H1 (cell line): ENCODE results near the gene TTC28. TPM values are rescaled to one million over a fixed set of nuclear protein-coding genes. Genes with fewer than 3 reads are reported as not detected.

Experiments
- CTCF ChIA-PET: fragments of 300-600 bp; sonication (Branson Sonifier 250); formaldehyde crosslinking; loops from one replicate; lab custom pipeline; 2021; ENCODE audit not compliant: partially characterized antibody; lab: Charles Lee
- POLR2A ChIA-PET: fragments of 300-600 bp; sonication (Branson Sonifier 250); formaldehyde crosslinking; loops from one replicate; lab custom pipeline; 2021; ENCODE audit warnings: inconsistent platforms; ENCODE audit not compliant: partially characterized antibody; lab: Charles Lee
- DNase-seq, 2 experiments: peaks; one replicate each; pipeline versions ENCODE4 v3.0.0 to v3.0.0-alpha.2; 2010 to 2022; ENCODE audit warnings: low spot score in 2 of 2, low read depth in 1 of 2, mixed read lengths in 1 of 2
- FAIRE-seq: peaks from 2 replicates; lab custom pipeline; 2011; peaks lifted over from hg19 to GRCh38; lab: Jason Lieb, UNC
- H2AFZ ChIP-seq: 2 replicates; pipeline ENCODE4 v1.8.1; 2012; ENCODE audit warnings: low read length, inconsistent platforms
- H2AK5ac ChIP-seq: 2 replicates; pipeline ENCODE4 v1.6.1; 2013; ENCODE audit warnings: low read depth, low read length
- H2BK120ac ChIP-seq: replicated peaks from 2 replicates; pipeline ENCODE3; 2013; ENCODE audit warnings: low read depth, low read length, inconsistent platforms
- H2BK12ac ChIP-seq: 2 replicates; pipeline ENCODE4 v1.6.1; 2013; ENCODE audit warnings: low read depth, low read length
- H2BK15ac ChIP-seq: 2 replicates; pipeline ENCODE4 v1.6.1; 2013; ENCODE audit warnings: low read length
- H2BK20ac ChIP-seq: 2 replicates; pipeline ENCODE4 v1.6.1; 2013; ENCODE audit warnings: low read length
- H2BK5ac ChIP-seq: 2 replicates; pipeline ENCODE4 v1.6.1; 2013; ENCODE audit warnings: low read depth, low read length
- H3K14ac ChIP-seq: 2 replicates; pipeline ENCODE4 v1.6.1; 2013; ENCODE audit warnings: inconsistent platforms; ENCODE audit not compliant: insufficient read length
- H3K18ac ChIP-seq: 2 replicates; pipeline ENCODE4 v1.6.1; 2013; ENCODE audit warnings: low read length; ENCODE audit errors: extremely low read depth
- H3K23ac ChIP-seq: 2 replicates; pipeline ENCODE4 v1.6.1; 2013; ENCODE audit warnings: inconsistent platforms; ENCODE audit not compliant: insufficient read length
- H3K23me2 ChIP-seq: 2 replicates; pipeline ENCODE4 v1.6.1; 2013; ENCODE audit warnings: low read depth, low read length
- H3K27ac ChIP-seq: 2 replicates; pipeline ENCODE4 v1.6.1; 2011; ENCODE audit warnings: low read depth, low read length, inconsistent platforms
- H3K27me3 ChIP-seq, 4 experiments: replicated peaks in 1 of 4; 1 replicate in 1 of 4; 2 replicates in 3 of 4; pipeline versions ENCODE4 v1.6.1 to v1.8.1; 2011 to 2013; ENCODE audit warnings: low read length in 3 of 4, mild to moderate bottlenecking in 3 of 4, inconsistent platforms in 2 of 4, mixed read lengths in 2 of 4, moderate library complexity in 1 of 4; ENCODE audit not compliant: control insufficient read depth in 3 of 4, insufficient read depth in 3 of 4; ENCODE audit errors: extremely low read depth in 1 of 4
- H3K36me3 ChIP-seq, 4 experiments: 2 replicates each; pipeline versions ENCODE4 v1.6.1 to v1.8.1; 2011 to 2013; ENCODE audit warnings: mild to moderate bottlenecking in 4 of 4, low read length in 3 of 4, moderate library complexity in 2 of 4, control low read depth in 1 of 4, inconsistent platforms in 1 of 4; ENCODE audit not compliant: insufficient read depth in 4 of 4, control insufficient read depth in 2 of 4
- H3K4ac ChIP-seq: replicated peaks from 2 replicates; pipeline ENCODE3; 2013; ENCODE audit warnings: low read length, low read depth, mixed read lengths, inconsistent platforms; ENCODE audit not compliant: insufficient read length
- H3K4me1 ChIP-seq, 4 experiments: replicated peaks in 1 of 4; 1 replicate in 1 of 4; 2 replicates in 3 of 4; pipeline versions ENCODE4 v1.6.1 to v1.8.1; 2011 to 2013; ENCODE audit warnings: low read length in 3 of 4, inconsistent platforms in 2 of 4, mixed read lengths in 1 of 4; ENCODE audit not compliant: insufficient read depth in 4 of 4, control insufficient read depth in 3 of 4
- H3K4me2 ChIP-seq, 2 experiments: 2 replicates each; pipeline versions ENCODE4 v1.6.1 to v1.8.1; 2011 to 2013; ENCODE audit warnings: low read depth in 2 of 2, low read length in 2 of 2, control low read depth in 1 of 2, inconsistent platforms in 1 of 2, mild to moderate bottlenecking in 1 of 2; ENCODE audit not compliant: insufficient read depth in 1 of 2
- H3K4me3 ChIP-seq, 4 experiments: fragments of 200-600, 300-600 bp in 1 of 4; sonication (generic), shearing (Covaris generic), sonication (Bioruptor Twin) in 1 of 4; 2 replicates each; pipeline versions ENCODE4 v1.5.1 to v1.8.1; 2011 to 2016; ENCODE audit warnings: low read length in 4 of 4, low read depth in 3 of 4, control low read depth in 2 of 4, inconsistent platforms in 2 of 4, mild to moderate bottlenecking in 2 of 4, mixed read lengths in 1 of 4, moderate library complexity in 1 of 4; ENCODE audit not compliant: insufficient read depth in 2 of 4; ENCODE audit errors: extremely low read depth in 1 of 4
- H3K56ac ChIP-seq: replicated peaks from 2 replicates; pipeline ENCODE3; 2013; ENCODE audit warnings: low read depth, mild to moderate bottlenecking, mixed read lengths, low read length, inconsistent platforms; ENCODE audit not compliant: insufficient read length
- H3K79me1 ChIP-seq: 2 replicates; pipeline ENCODE4 v1.6.1; 2013; ENCODE audit warnings: low read depth, low read length, control low read depth
- H3K79me2 ChIP-seq, 2 experiments: 2 replicates each; pipeline versions ENCODE4 v1.6.1 to v1.8.1; 2012 to 2013; ENCODE audit warnings: low read length in 2 of 2, mild to moderate bottlenecking in 2 of 2, inconsistent platforms in 1 of 2; ENCODE audit not compliant: insufficient read depth in 2 of 2, control insufficient read depth in 1 of 2
- H3K9ac ChIP-seq, 4 experiments: replicated peaks in 1 of 4; 1 replicate in 1 of 4; 2 replicates in 3 of 4; pipeline versions ENCODE4 v1.6.1 to v1.8.1; 2011 to 2013; ENCODE audit warnings: low read depth in 3 of 4, low read length in 3 of 4, control low read depth in 2 of 4, mild to moderate bottlenecking in 2 of 4, moderate library complexity in 2 of 4, inconsistent platforms in 1 of 4; ENCODE audit errors: extremely low read depth in 1 of 4
- H3K9me3 ChIP-seq, 2 experiments: 2 replicates each; pipeline versions ENCODE4 v1.6.1 to v1.8.1; 2012 to 2013; ENCODE audit warnings: mild to moderate bottlenecking in 2 of 2, moderate library complexity in 2 of 2, control low read depth in 1 of 2, inconsistent platforms in 1 of 2, low read depth in 1 of 2, low read length in 1 of 2, mixed read lengths in 1 of 2; ENCODE audit not compliant: insufficient read depth in 2 of 2
- H4K20me1 ChIP-seq, 2 experiments: replicated peaks in 1 of 2; 2 replicates each; pipeline versions ENCODE3 to v1.8.1; 2011 to 2013; ENCODE audit warnings: inconsistent platforms in 2 of 2, low read length in 2 of 2, mild to moderate bottlenecking in 1 of 2; ENCODE audit not compliant: insufficient read depth in 2 of 2, control insufficient read depth in 1 of 2
- H4K5ac ChIP-seq: 2 replicates; pipeline ENCODE4 v1.6.1; 2013; ENCODE audit warnings: low read length, low read depth, mixed read lengths, inconsistent platforms; ENCODE audit not compliant: insufficient read length
- H4K8ac ChIP-seq: 2 replicates; pipeline ENCODE4 v1.8.0; 2013; ENCODE audit warnings: mild to moderate bottlenecking, moderate library complexity, low read length, inconsistent platforms; ENCODE audit not compliant: insufficient read depth; ENCODE audit errors: extremely low read depth
- H4K91ac ChIP-seq: replicated peaks from 2 replicates; pipeline ENCODE3; 2013; ENCODE audit warnings: low read length, mixed read lengths, inconsistent platforms; ENCODE audit not compliant: insufficient read length
- POLR2A ChIP-seq, 2 experiments: IDR thresholded peaks; 1 replicate in 1 of 2; 2 replicates in 1 of 2; pipeline ENCODE4 v1.6.1; 2011; ENCODE audit warnings: low read depth in 2 of 2, low read length in 2 of 2, mild to moderate bottlenecking in 2 of 2; ENCODE audit errors: control extremely low read depth in 1 of 2
- RXRA ChIP-seq: IDR thresholded peaks from 2 replicates; pipeline ENCODE4 v1.6.1; 2011; ENCODE audit warnings: low read depth, mild to moderate bottlenecking, low read length, moderate library complexity; ENCODE audit not compliant: insufficient read depth
- SP4 ChIP-seq: IDR thresholded peaks from 2 replicates; pipeline ENCODE4 v1.6.1; 2012; ENCODE audit warnings: low read length, inconsistent platforms
- WGBS, 2 experiments: shearing (Covaris generic) in 1 of 2; methylation state at CpG; one replicate each; pipeline versions ENCODE4 v1.1.6 to v1.1.7; 2013 to 2015; ENCODE audit warnings: low lambda C conversion rate in 2 of 2, mixed read lengths in 2 of 2, inconsistent platforms in 1 of 2, low coverage in 1 of 2, missing lambda C conversion rate in 1 of 2; ENCODE audit not compliant: insufficient replicate concordance in 2 of 2, insufficient coverage in 1 of 2, insufficient read length in 1 of 2; ENCODE audit errors: extremely low coverage in 1 of 2, missing lambda C conversion rate in 1 of 2; 5-methylcytosine and 5-hydroxymethylcytosine counted together
- polyA plus RNA-seq, 7 experiments: library from polyadenylated mRNA; depleted of rRNA in 3 of 7; stranded (reverse) in 5 of 7; unstranded in 2 of 7; fragments of >200 nt in 5 of 7; fragments of 200-250 nt in 2 of 7; gene quantifications; 1 replicate in 5 of 7; 2 replicates in 1 of 7; 4 replicates in 1 of 7; pipeline versions ENCODE4 v1.2.1 to v1.2.3, GENCODE V29; 2011 to 2013; ENCODE audit warnings: missing spikeins in 2 of 7, mixed read lengths in 2 of 7
- total RNA-seq: library from RNA; stranded (reverse); fragmentation: NEBNext Ultra II Directional; extraction: Animal tissue kit (Norgen Biotek cat#: 25700); gene quantifications from 2 replicates; pipeline ENCODE4 v1.2.1, GENCODE V29; 2021

The TTC28 gene
- total and polyA plus RNA-seq, 2 of the 8 experiments (the other 6 are each of a cell fraction or from before 2014, with no cell fraction given): 2.6 to 12.6 TPM

DNA sequence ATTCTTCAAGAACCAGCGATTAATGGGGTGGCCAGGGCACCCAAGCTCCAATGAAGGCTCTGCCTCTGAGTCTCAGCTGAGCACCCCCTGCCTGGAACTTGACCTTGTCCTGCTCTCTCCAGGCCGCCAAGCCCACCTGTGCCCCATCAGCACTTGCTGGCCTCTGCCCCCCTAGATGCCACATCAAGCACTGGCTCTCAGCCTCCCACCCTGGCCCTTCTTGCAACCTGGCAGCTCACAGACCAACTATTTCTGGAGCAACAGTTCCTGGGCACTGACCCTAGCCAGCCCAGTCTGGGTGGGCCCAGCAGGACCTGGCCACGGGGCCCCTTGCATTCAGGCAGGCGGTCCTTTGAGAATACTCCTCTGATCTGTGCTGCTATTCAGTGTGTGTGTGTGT lies 661.8 kb downstream of the TTC28 start:
- Histone ChIP-seq H2BK15ac (no peak overlapping the region), H3K27me3 (no peaks in the 10 kb centered on the region), H3K18ac (no peak overlapping the region), H3K36me3 (no peaks in the 10 kb centered on the region), H4K91ac (no peak overlapping the region), H2BK120ac (no peak overlapping the region), H3K56ac (no peak overlapping the region), H4K8ac (no peak overlapping the region), H3K79me1 (no peaks in the 10 kb centered on the region), H2BK20ac (no peak overlapping the region), H3K4me1 (peaks cover 0 to 6% (median under 1%) of the 10 kb centered on the region in 4 experiments; a peak in 4 of 7 replicates), H3K23me2 (no peaks in the 10 kb centered on the region), H4K20me1 (no peaks in the 10 kb centered on the region), H3K4ac (no peak overlapping the region), H3K4me3 (no peak overlapping the region), H3K9ac (no peak overlapping the region), H2AFZ (no peak overlapping the region), H3K9me3 (no peaks in the 10 kb centered on the region), H2BK5ac (no peak overlapping the region; the same call in 1 of the 2 replicates), H2BK12ac (no peak overlapping the region), H3K4me2 (no peak overlapping the region), H3K14ac (no peak overlapping the region), H3K23ac (no peak overlapping the region), H2AK5ac (no peak overlapping the region), H3K79me2 (no peaks in the 10 kb centered on the region), H3K27ac (no peak overlapping the region), H4K5ac (no peak overlapping the region)
- TF ChIP-seq SP4 (no peak), RXRA (no peak), POLR2A (IDR thresholded peaks at IDR 0.05; ENCODE audit: control extremely low read depth in 1 of 2, low read depth in 2 of 2, low read length in 2 of 2) (no peak)
- 98% methylated on average over 4 of the region's 4 CpGs; no CpG with 5 or more reads in 1 of the 2 experiments for WGBS, 2 experiments
- ChIA-PET POLR2A (no interaction called here), CTCF (interaction anchor here (0.7 to 5.3 kb wide), 7 partner anchors 11 to 143 kb away, joined by 3 to 48 read pairs (median 7); no protein-coding TSS in a partner anchor)
- FAIRE-seq: no peak
- no peak for DNase-seq
